Erythroblast (primary cell): ENCODE results near the gene STARD13.

ENCODE experiments used
- GATA1 ChIP-seq: IDR thresholded peaks from 2 replicates; pipeline ENCODE4 v1.6.1; 2011; ENCODE audit warnings: low read depth, mild to moderate bottlenecking, control low read depth, low read length, moderate library complexity
- POLR2A ChIP-seq: IDR thresholded peaks from 2 replicates; pipeline ENCODE4 v1.6.1; 2011; ENCODE audit warnings: mild to moderate bottlenecking, low read length

GRCh38 chr13:33129094-33129832 is 156.3 kb downstream of the STARD13 start:
- TF ChIP-seq POLR2A (no peak), GATA1 (no peak)
